GM12891 (cell line): ENCODE data around the gene SLITRK5.

Experiments used
- DNase-seq: peaks from one replicate; pipeline ENCODE4 v3.0.0; 2011; ENCODE audit warnings: low spot score; ENCODE audit not compliant: insufficient read length
- FAIRE-seq: peaks from 2 replicates; lab custom pipeline; 2011; peaks lifted over from hg19 to GRCh38; lab: Jason Lieb, UNC
- PAX5 ChIP-seq: IDR thresholded peaks from 2 replicates; pipeline ENCODE4 v1.6.1; 2011; ENCODE audit warnings: low read length, moderate library complexity, mild to moderate bottlenecking; ENCODE audit not compliant: insufficient read depth, severe bottlenecking
- POLR2A ChIP-seq: IDR thresholded peaks from 2 replicates; pipeline ENCODE4 v1.6.1; 2011; ENCODE audit warnings: low read depth, low read length, control low read depth
- POLR2AphosphoS5 ChIP-seq: IDR thresholded peaks from 2 replicates; pipeline ENCODE4 v1.6.1; 2011; ENCODE audit warnings: low read depth, low read length, control low read depth
- POU2F2 ChIP-seq: IDR thresholded peaks from 2 replicates; pipeline ENCODE4 v1.6.1; 2011; ENCODE audit warnings: low read depth, mild to moderate bottlenecking, control low read depth, low read length, moderate library complexity
- SPI1 ChIP-seq: IDR thresholded peaks from 2 replicates; pipeline ENCODE4 v1.6.1; 2011; ENCODE audit warnings: low read depth, low read length, control low read depth
- TAF1 ChIP-seq: IDR thresholded peaks from 2 replicates; pipeline ENCODE4 v1.6.1; 2011; ENCODE audit warnings: low read depth, low read length, control low read depth

SLITRK5 gene

DNA sequence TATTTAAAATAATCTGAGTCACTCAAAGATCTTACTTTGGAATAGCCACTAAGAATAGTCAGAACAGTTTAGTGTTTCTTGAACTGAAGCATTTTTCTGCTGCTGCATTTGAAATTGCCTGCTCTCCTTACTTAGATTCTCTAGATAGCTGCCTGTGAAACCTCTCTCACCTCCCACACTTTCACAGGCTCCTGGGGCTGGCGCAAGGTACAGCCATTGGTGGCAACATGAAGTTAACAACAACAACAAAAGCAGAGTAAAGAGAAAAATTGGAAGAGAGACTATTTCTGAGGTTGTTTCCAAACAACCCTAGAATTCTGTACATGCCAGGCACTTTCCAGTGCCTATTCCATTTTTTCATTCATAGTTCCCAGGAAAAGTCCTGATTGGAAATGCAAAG, 25.3 kb downstream of the SLITRK5 start:
- DNase-seq (no peak), FAIRE-seq (no peak)
- TF ChIP-seq SPI1 (no peak), POLR2AphosphoS5 (no peak), POU2F2 (no peak), PAX5 (no peak), POLR2A (no peak), TAF1 (no peak)

DNA sequence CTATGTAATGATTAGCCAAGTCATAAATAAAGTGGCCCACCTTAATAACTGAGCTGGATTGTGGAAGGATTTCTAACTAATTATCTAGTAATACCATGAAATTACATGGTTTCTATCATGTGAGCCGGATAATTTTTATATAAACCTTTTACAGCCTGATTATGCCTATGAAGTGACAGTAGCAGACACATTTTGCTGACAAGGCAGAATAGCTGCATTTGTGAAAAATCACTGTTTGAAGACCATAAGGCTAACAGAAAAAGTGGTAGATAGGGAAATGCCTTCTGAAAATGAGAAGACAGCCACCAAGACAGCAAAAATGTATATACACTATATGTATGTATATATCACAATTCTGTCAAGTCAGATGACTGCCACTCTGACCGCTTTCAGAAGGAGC, 27.1 kb downstream of the SLITRK5 start:
- TF ChIP-seq POU2F2 (no peak), TAF1 (no peak), SPI1 (no peak), POLR2AphosphoS5 (no peak), PAX5 (no peak), POLR2A (no peak)
- FAIRE-seq, result no peak
- DNase-seq, result no peak

DNA sequence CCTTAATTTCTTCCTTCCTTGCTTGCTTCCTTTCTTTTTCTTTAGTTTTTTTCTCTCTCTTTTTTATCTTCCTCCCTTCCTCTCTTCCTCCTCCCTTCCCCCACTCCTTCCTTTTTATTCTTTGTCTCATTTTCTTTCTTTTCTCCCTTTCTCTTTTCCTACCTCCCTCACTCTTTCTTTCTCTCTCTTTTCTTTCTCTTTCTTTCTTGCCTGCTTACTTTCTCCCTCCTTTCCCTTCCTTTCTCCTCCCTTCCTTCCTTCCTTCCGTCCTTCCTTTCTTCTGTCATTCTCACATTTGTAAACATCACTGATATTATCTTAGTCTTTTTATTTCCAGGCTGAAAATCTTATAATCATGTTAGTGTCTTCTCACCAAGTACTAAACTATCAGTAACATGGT, 38.8 kb downstream of the SLITRK5 start:
- no peak for TF ChIP-seq POLR2A
- no peak for TF ChIP-seq POLR2AphosphoS5
- no peak for TF ChIP-seq PAX5
- no peak for TF ChIP-seq SPI1
- DNase-seq (no peak), FAIRE-seq (no peak)

DNA sequence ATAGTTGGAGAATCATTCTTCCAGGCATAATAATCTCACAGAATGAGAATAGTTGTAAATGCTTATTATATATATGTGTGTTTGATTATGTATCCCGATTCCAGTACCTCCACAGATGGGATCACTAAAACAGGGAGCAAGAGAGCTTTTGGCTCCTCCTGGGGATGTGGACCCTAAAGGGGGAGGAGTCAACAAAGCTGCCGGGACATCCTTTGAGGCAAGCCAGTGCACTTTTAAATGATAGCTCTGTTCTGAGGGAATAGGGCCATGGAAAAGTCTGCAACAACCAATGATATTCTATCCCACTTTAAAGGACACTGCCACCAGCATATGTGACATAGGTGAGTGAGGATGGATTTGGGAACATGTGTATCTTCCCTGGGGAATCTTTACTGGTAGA, 40.8 kb downstream of the SLITRK5 start:
- TF ChIP-seq POU2F2 (no peak), TAF1 (no peak), POLR2AphosphoS5 (no peak), PAX5 (no peak), POLR2A (no peak)
- DNase-seq (no peak), FAIRE-seq (no peak)
